Medulla oblongata (tissue), 1 donor: ENCODE results near the gene ZNF385B.
"Not testable (repeated sequence)": the region's sequence is repeated elsewhere in the genome, so short reads cannot be mapped to it uniquely, and the experiment has no call there.

ENCODE experiments used
- DNase-seq: peaks from one replicate; pipeline ENCODE4 v3.0.0-alpha.2; 2015; ENCODE audit errors: extremely low spot score

The ZNF385B gene

GRCh38 chr2:179636100-179636980 is 225.1 kb downstream of the ZNF385B start:
- no peak for DNase-seq

- not testable (repeated sequence) for DNase-seq
Measured at GRCh38 chr2:179631769-179632385, 229.5 kb downstream of the ZNF385B start.

- DNase-seq = not testable (repeated sequence)
Measured at GRCh38 chr2:179629776-179630175, 231.6 kb downstream of the ZNF385B start.

- no peak for DNase-seq
Measured at GRCh38 chr2:179626261-179626660, 235.2 kb downstream of the ZNF385B start.

GRCh38 chr2:179622635-179623300 is 238.6 kb downstream of the ZNF385B start:
- DNase-seq = no peak

- no peak for DNase-seq
Measured at GRCh38 chr2:179622112-179622511, 239.3 kb downstream of the ZNF385B start.

- DNase-seq = no peak
Measured at GRCh38 chr2:179619947-179620467, 241.4 kb downstream of the ZNF385B start.

GRCh38 chr2:179614121-179614520 is 247.3 kb downstream of the ZNF385B start:
- DNase-seq = no peak

- no peak for DNase-seq
Measured at GRCh38 chr2:179613701-179614100, 247.7 kb downstream of the ZNF385B start.

- no peak for DNase-seq
Measured at GRCh38 chr2:179613299-179613651, 248.1 kb downstream of the ZNF385B start.

- DNase-seq = no peak
Measured at GRCh38 chr2:179612591-179613298, 248.7 kb downstream of the ZNF385B start.

GRCh38 chr2:179612108-179612507 is 249.3 kb downstream of the ZNF385B start:
- no peak for DNase-seq

- no peak for DNase-seq
Measured at GRCh38 chr2:179606141-179606540, 255.3 kb downstream of the ZNF385B start.

GRCh38 chr2:179605341-179605740 is 256.1 kb downstream of the ZNF385B start:
- no peak for DNase-seq

GRCh38 chr2:179604598-179604997 is 256.8 kb downstream of the ZNF385B start:
- no peak for DNase-seq

GRCh38 chr2:179602452-179602851 is 259.0 kb downstream of the ZNF385B start:
- DNase-seq = no peak

- no peak for DNase-seq
Measured at GRCh38 chr2:179596018-179596417, 265.4 kb downstream of the ZNF385B start.

GRCh38 chr2:179595284-179595683 is 266.1 kb downstream of the ZNF385B start:
- DNase-seq = no peak

- no peak for DNase-seq
Measured at GRCh38 chr2:179594268-179595112, 266.9 kb downstream of the ZNF385B start.

GRCh38 chr2:179593323-179593722 is 268.1 kb downstream of the ZNF385B start:
- DNase-seq = no peak
